C4-2B (cell line): ENCODE results near the gene PAMR1.

Experiments used
- CTCF ChIP-seq: fragments of 450-650 bp; conservative IDR thresholded peaks from 2 replicates; pipeline ENCODE4 v1.5.1; 2017; ENCODE audit warnings: mild to moderate bottlenecking
- ZFX ChIP-seq: fragments of 450-650 bp; IDR thresholded peaks from 2 replicates; pipeline ENCODE4 v1.6.1; 2017

GRCh38 chr11:35474688-35475087, 50.7 kb downstream of the PAMR1 start:
- TF ChIP-seq CTCF, result no peak
- no peak for TF ChIP-seq ZFX
